Right lobe of liver (tissue), 4 donors: ENCODE results near the gene DPM1.

Experiments used
- POLR2A ChIP-seq: fragments of 450-650 bp; IDR thresholded peaks from one replicate; pipeline ENCODE4 v1.6.1; 2017; ENCODE audit warnings: antibody characterized with exemption, mild to moderate bottlenecking
- TF ChIP-seq, protein P1 (sequence below), 4 donors: fragments of 200-600 bp in 3 of 4; fragments of 450-650 bp in 1 of 4; IDR thresholded peaks; one replicate each; pipeline versions ENCODE4 v1.5.1 to v1.8.0; 2016 to 2022; ENCODE audit warnings: antibody characterized with exemption in 4 of 4, mild to moderate bottlenecking in 2 of 4
- donor health status: DM: no; HTN: no; CAD: no.
- donor health status: DM: no; HTN: no; CAD: no.
- donor health status: DM: no; HTN: yes; CAD: no.

DNA sequence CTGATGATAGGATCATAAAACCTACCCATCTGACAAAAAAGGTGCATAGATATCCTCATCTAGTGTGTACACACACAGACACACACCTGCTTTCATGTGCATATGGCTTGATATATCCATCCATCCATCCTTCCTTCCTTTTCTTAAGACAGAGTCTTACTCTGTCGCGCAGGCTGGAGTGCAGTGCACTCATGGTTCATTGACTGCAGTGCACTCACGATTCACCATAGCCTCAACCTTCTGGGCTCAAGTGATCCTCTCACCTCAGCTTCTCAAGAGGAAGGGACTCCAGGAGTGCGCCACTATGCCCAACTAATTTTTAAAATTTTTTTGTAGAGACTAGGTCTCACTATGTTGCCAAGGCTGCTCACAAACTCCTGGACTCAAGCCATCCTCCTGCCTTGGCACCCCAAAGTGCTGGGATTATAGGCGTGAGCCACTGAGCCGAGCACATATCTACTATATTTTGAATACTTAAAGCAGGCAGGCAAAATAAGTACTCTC lies 54.2 kb downstream of the DPM1 start:
- TF ChIP-seq POLR2A = no peak
- TF ChIP-seq, protein P1, sequence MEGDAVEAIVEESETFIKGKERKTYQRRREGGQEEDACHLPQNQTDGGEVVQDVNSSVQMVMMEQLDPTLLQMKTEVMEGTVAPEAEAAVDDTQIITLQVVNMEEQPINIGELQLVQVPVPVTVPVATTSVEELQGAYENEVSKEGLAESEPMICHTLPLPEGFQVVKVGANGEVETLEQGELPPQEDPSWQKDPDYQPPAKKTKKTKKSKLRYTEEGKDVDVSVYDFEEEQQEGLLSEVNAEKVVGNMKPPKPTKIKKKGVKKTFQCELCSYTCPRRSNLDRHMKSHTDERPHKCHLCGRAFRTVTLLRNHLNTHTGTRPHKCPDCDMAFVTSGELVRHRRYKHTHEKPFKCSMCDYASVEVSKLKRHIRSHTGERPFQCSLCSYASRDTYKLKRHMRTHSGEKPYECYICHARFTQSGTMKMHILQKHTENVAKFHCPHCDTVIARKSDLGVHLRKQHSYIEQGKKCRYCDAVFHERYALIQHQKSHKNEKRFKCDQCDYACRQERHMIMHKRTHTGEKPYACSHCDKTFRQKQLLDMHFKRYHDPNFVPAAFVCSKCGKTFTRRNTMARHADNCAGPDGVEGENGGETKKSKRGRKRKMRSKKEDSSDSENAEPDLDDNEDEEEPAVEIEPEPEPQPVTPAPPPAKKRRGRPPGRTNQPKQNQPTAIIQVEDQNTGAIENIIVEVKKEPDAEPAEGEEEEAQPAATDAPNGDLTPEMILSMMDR (IDR thresholded peaks at IDR 0.05) = no peak
